ENCODE data around the gene CDH13.

Gene CDH13

GRCh38 chr16:82750068-82750467, 123.3 kb downstream of the CDH13 start:
- Histone ChIP-seq H3K27ac (ENCODE audit: low read length) (no peak overlapping the region), H3K4me2 (ENCODE audit: insufficient read depth, low read length) (no peak overlapping the region), H3K4me3 (ENCODE audit: low read depth in 1 of 2, low read length in 2 of 2) (no peak overlapping the region), H3K9me3 (ENCODE audit: insufficient read depth, low read length, severe bottlenecking) (no peaks in the 10 kb centered on the region), H3K9ac (ENCODE audit: low read depth, low read length) (no peak overlapping the region), H3K4me1 (ENCODE audit: insufficient read depth, low read length) (no peaks in the 10 kb centered on the region), H3K36me3 (ENCODE audit: insufficient read depth, low read length) (no peaks in the 10 kb centered on the region), H4K20me1 (ENCODE audit: insufficient read depth, low read length) (no peaks in the 10 kb centered on the region), H3K79me2 (ENCODE audit: insufficient read depth, low read length) (no peaks in the 10 kb centered on the region), H3K27me3 (ENCODE audit: insufficient read depth, low read length, poor library complexity) (no peaks in the 10 kb centered on the region), H2AFZ (ENCODE audit: low read depth, low read length) (no peak overlapping the region)
- ATAC-seq (ENCODE audit: insufficient read depth, low read depth) (no peak), DNase-seq (no peak)
- no peak for TF ChIP-seq EZH2 (IDR thresholded peaks at IDR 0.05; ENCODE audit: borderline replicate concordance, low read depth, low read length, severe bottlenecking)
- TF ChIP-seq, protein P1, sequence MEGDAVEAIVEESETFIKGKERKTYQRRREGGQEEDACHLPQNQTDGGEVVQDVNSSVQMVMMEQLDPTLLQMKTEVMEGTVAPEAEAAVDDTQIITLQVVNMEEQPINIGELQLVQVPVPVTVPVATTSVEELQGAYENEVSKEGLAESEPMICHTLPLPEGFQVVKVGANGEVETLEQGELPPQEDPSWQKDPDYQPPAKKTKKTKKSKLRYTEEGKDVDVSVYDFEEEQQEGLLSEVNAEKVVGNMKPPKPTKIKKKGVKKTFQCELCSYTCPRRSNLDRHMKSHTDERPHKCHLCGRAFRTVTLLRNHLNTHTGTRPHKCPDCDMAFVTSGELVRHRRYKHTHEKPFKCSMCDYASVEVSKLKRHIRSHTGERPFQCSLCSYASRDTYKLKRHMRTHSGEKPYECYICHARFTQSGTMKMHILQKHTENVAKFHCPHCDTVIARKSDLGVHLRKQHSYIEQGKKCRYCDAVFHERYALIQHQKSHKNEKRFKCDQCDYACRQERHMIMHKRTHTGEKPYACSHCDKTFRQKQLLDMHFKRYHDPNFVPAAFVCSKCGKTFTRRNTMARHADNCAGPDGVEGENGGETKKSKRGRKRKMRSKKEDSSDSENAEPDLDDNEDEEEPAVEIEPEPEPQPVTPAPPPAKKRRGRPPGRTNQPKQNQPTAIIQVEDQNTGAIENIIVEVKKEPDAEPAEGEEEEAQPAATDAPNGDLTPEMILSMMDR (IDR thresholded peaks at IDR 0.05; ENCODE audit: borderline replicate concordance, extremely low read depth, low read length, poor library complexity, severe bottlenecking): no peak

GRCh38 chr16:82751020-82751419, 124.3 kb downstream of the CDH13 start:
- Histone ChIP-seq H4K20me1 (ENCODE audit: insufficient read depth, low read length) (no peaks in the 10 kb centered on the region), H3K27ac (ENCODE audit: low read length) (no peak overlapping the region), H3K4me1 (ENCODE audit: insufficient read depth, low read length) (no peaks in the 10 kb centered on the region), H3K79me2 (ENCODE audit: insufficient read depth, low read length) (no peaks in the 10 kb centered on the region), H3K4me3 (ENCODE audit: low read depth in 1 of 2, low read length in 2 of 2) (no peak overlapping the region), H2AFZ (ENCODE audit: low read depth, low read length) (no peak overlapping the region), H3K4me2 (ENCODE audit: insufficient read depth, low read length) (no peak overlapping the region), H3K27me3 (ENCODE audit: insufficient read depth, low read length, poor library complexity) (no peaks in the 10 kb centered on the region), H3K36me3 (ENCODE audit: insufficient read depth, low read length) (no peaks in the 10 kb centered on the region), H3K9ac (ENCODE audit: low read depth, low read length) (no peak overlapping the region), H3K9me3 (ENCODE audit: insufficient read depth, low read length, severe bottlenecking) (no peaks in the 10 kb centered on the region)
- ATAC-seq (ENCODE audit: insufficient read depth, low read depth) (no peak), DNase-seq (no peak)
- TF ChIP-seq EZH2 (IDR thresholded peaks at IDR 0.05; ENCODE audit: borderline replicate concordance, low read depth, low read length, severe bottlenecking): no peak
- TF ChIP-seq, protein P1 (IDR thresholded peaks at IDR 0.05; ENCODE audit: borderline replicate concordance, extremely low read depth, low read length, poor library complexity, severe bottlenecking): no peak

DNA sequence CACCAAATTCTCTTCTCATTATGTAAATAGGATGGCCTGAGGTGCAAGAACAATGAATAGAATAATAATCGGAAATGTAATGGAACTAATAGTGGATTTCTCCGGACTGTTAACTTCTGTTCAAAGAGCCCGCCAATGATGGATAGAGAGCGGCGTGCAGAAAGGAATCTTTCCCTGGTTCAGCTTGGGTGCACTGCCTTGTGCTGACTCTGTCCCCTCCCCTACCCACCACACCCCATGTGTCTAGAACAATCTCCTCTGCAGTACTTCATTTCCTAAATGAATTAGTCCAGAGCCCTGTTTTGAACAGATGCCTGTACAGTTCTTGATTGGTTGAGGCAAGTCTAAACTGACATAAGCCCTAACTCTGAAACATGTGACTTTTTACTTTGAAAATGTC, 125.4 kb downstream of the CDH13 start:
- no peak overlapping the region for H3K4me3 ChIP-seq (ENCODE audit: low read depth in 1 of 2, low read length in 2 of 2)
- no peak overlapping the region for H3K4me2 ChIP-seq (ENCODE audit: insufficient read depth, low read length)
- H4K20me1 ChIP-seq (ENCODE audit: insufficient read depth, low read length): no peaks in the 10 kb centered on the region
- no peaks in the 10 kb centered on the region for H3K27me3 ChIP-seq (ENCODE audit: insufficient read depth, low read length, poor library complexity)
- H3K9ac ChIP-seq (ENCODE audit: low read depth, low read length): no peak overlapping the region
- no peak for TF ChIP-seq EZH2 (IDR thresholded peaks at IDR 0.05; ENCODE audit: borderline replicate concordance, low read depth, low read length, severe bottlenecking)
- TF ChIP-seq, protein P1 (IDR thresholded peaks at IDR 0.05; ENCODE audit: borderline replicate concordance, extremely low read depth, low read length, poor library complexity, severe bottlenecking): no peak
- H3K36me3 ChIP-seq (ENCODE audit: insufficient read depth, low read length): no peaks in the 10 kb centered on the region
- no peak overlapping the region for H3K27ac ChIP-seq (ENCODE audit: low read length)
- H3K79me2 ChIP-seq (ENCODE audit: insufficient read depth, low read length): no peaks in the 10 kb centered on the region
- H2AFZ ChIP-seq (ENCODE audit: low read depth, low read length): no peak overlapping the region
- no peaks in the 10 kb centered on the region for H3K4me1 ChIP-seq (ENCODE audit: insufficient read depth, low read length)
- no peak for ATAC-seq (ENCODE audit: insufficient read depth, low read depth)
- H3K9me3 ChIP-seq (ENCODE audit: insufficient read depth, low read length, severe bottlenecking): no peaks in the 10 kb centered on the region
- no peak for DNase-seq

- no peaks in the 10 kb centered on the region for H3K36me3 ChIP-seq (ENCODE audit: insufficient read depth, low read length)
- no peaks in the 10 kb centered on the region for H3K9me3 ChIP-seq (ENCODE audit: insufficient read depth, low read length, severe bottlenecking)
- no peaks in the 10 kb centered on the region for H3K27me3 ChIP-seq (ENCODE audit: insufficient read depth, low read length, poor library complexity)
- DNase-seq: no peak
- no peak for ATAC-seq (ENCODE audit: insufficient read depth, low read depth)
- H3K4me3 ChIP-seq (ENCODE audit: low read depth in 1 of 2, low read length in 2 of 2): no peak overlapping the region
- no peak overlapping the region for H3K4me2 ChIP-seq (ENCODE audit: insufficient read depth, low read length)
- H3K27ac ChIP-seq (ENCODE audit: low read length): no peak overlapping the region
- H4K20me1 ChIP-seq (ENCODE audit: insufficient read depth, low read length): no peaks in the 10 kb centered on the region
- TF ChIP-seq, protein P1 (IDR thresholded peaks at IDR 0.05; ENCODE audit: borderline replicate concordance, extremely low read depth, low read length, poor library complexity, severe bottlenecking): no peak
- TF ChIP-seq EZH2 (IDR thresholded peaks at IDR 0.05; ENCODE audit: borderline replicate concordance, low read depth, low read length, severe bottlenecking): no peak
- H3K9ac ChIP-seq (ENCODE audit: low read depth, low read length): no peak overlapping the region
- no peaks in the 10 kb centered on the region for H3K79me2 ChIP-seq (ENCODE audit: insufficient read depth, low read length)
- no peak overlapping the region for H2AFZ ChIP-seq (ENCODE audit: low read depth, low read length)
- no peaks in the 10 kb centered on the region for H3K4me1 ChIP-seq (ENCODE audit: insufficient read depth, low read length)
Measured at GRCh38 chr16:82753821-82754220, 127.1 kb downstream of the CDH13 start.
